Measurements from ENCODE around the gene GAPDH. TPM values are rescaled to one million over a fixed set of nuclear protein-coding genes. Genes with fewer than 3 reads are reported as not detected.
"Not testable (repeated sequence)": the region's sequence is repeated elsewhere in the genome, so short reads cannot be mapped to it uniquely, and the experiment has no call there.

GAPDH gene
- total and polyA plus RNA-seq, 8 donors: 579 to 2,765 (median 1,254) TPM

DNA sequence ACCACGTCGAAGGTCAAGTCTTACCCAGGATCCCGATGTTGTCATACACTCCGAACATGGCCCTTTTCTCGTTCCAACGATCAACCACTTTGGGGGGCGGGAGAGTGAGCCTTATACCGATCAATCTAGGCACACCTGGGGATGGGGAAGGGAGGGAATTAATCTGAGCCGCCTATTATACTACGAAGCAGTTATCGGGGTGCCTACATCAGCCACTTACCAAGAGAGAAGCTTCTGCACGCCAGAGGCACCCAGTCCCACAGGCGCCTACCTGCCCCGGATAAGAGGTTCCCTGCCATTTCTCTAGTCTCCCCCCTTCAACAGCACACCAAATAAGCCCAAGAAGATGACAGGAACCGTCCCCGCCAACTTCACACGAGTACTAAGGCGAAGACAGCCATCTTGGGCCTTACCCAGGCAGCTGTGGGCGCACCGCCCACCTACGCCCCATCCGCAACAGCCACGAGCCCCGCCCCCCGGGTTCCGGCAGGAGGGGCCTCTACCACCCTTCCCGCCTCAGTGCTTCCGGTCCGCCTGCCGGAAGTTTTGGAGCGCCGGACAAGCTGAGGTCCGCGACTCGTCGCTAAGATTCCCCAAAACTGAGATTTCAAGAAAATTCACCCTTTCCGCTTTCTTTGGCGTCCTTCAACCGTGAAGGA, 41.4 kb upstream of the GAPDH start, which contains the start of gene MRPL51:
Gene MRPL51, minus strand, starts transcription at position 425 of the 659 bp plus-strand sequence. Its CDS starts 126 bp downstream, at position 299.
- H3K27me3 ChIP-seq: no peaks in the 10 kb centered on the region
- H3K4me3 ChIP-seq: peak within 1 kb of the TSS; percentile 66 to 94 (median 79)
- intact Hi-C loops (cut with DNase I; ENCODE audit: low total_unique reads): no loop called here
- WGBS, 5 donors: 0 to 1% (median 1%) methylated on average over 27 to 39 of the region's 39 CpGs
- H3K36me3 ChIP-seq: peaks cover 4 to 44% (median 36%) of the 10 kb centered on the region in 4 donors
- TF ChIP-seq POLR2AphosphoS5 (IDR thresholded peaks at IDR 0.05) (peak; percentile 74 to 96 (median 78)), EP300 (IDR thresholded peaks at IDR 0.05) (no peak), POLR2A (IDR thresholded peaks at IDR 0.05) (peak in 2 of 4 donors; percentile 37 to 46)
- TF ChIP-seq, protein P1, sequence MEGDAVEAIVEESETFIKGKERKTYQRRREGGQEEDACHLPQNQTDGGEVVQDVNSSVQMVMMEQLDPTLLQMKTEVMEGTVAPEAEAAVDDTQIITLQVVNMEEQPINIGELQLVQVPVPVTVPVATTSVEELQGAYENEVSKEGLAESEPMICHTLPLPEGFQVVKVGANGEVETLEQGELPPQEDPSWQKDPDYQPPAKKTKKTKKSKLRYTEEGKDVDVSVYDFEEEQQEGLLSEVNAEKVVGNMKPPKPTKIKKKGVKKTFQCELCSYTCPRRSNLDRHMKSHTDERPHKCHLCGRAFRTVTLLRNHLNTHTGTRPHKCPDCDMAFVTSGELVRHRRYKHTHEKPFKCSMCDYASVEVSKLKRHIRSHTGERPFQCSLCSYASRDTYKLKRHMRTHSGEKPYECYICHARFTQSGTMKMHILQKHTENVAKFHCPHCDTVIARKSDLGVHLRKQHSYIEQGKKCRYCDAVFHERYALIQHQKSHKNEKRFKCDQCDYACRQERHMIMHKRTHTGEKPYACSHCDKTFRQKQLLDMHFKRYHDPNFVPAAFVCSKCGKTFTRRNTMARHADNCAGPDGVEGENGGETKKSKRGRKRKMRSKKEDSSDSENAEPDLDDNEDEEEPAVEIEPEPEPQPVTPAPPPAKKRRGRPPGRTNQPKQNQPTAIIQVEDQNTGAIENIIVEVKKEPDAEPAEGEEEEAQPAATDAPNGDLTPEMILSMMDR (IDR thresholded peaks at IDR 0.05): no peak
- H3K27ac ChIP-seq: peak within 1 kb of the TSS; percentile 93 to 98 (median 95)
- peak; percentile 98 for DNase-seq
- no peaks in the 10 kb centered on the region for H3K9me3 ChIP-seq
- H3K4me1 ChIP-seq: peaks cover 22 to 41% (median 29%) of the 10 kb centered on the region in 4 donors

DNA sequence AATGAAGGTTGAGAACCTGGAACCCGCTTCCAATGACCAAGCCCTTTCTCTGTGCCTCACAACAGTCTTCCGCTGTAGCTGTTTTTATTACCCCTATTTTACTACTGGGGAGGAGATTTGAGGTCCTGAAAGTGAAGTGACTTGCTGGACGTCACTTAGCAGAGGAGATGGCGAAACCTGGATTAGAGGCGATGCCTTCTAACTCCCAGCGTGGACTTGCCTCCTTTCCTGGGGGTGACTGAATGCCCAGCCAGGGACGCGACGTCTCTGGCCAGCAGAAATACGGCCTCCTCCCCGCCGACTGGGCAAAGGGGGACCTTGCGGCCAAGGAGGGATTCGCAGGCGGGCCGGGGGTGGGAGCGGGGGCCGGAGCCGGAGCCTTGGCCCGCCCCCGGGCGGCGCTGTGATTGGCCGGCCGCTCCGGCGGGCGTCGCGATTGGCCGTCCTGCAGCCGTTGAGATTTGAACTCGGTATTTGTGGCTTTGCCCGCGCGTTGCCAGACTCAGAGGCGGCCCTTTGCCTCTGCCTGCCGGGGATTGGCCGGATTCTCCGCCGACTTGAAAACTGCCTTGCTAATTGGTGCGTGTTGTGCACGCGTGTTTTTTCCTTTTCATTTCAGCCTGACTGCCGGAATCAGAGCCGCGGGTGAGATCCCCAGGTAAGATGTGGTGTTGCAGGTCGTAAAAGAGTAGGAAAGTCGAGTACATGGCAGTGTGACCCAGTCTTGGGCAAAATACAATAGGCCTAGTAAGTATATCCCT, 40.6 kb upstream of the GAPDH start, which contains the start of gene NCAPD2:
Gene NCAPD2, plus strand, starts transcription at position 606 of the 761 bp plus-strand sequence. CDS start 997 bp downstream, outside the sequence.
- intact Hi-C loops (cut with DNase I; ENCODE audit: low total_unique reads): no loop called here
- peak within 1 kb of the TSS; percentile 93 to 98 (median 95) for H3K27ac ChIP-seq
- peak within 1 kb of the TSS; percentile 66 to 94 (median 79) for H3K4me3 ChIP-seq
- no peak for TF ChIP-seq EP300 (IDR thresholded peaks at IDR 0.05)
- peak in 1 of 3 donors; percentile 56 for TF ChIP-seq POLR2AphosphoS5 (IDR thresholded peaks at IDR 0.05)
- TF ChIP-seq, protein P1 (IDR thresholded peaks at IDR 0.05): peak in 4 of 7 experiments; percentile 18 to 65 (median 44)
- H3K27me3 ChIP-seq: no peaks in the 10 kb centered on the region
- H3K4me1 ChIP-seq: peaks cover 22 to 41% (median 29%) of the 10 kb centered on the region in 4 donors
- no peaks in the 10 kb centered on the region for H3K9me3 ChIP-seq
- 0 to 1% (median 0%) methylated on average over 18 to 49 of the region's 49 CpGs for WGBS, 5 donors
- DNase-seq: peak; percentile 95 to 98
- H3K36me3 ChIP-seq: peaks cover 4 to 51% (median 43%) of the 10 kb centered on the region in 4 donors

DNA sequence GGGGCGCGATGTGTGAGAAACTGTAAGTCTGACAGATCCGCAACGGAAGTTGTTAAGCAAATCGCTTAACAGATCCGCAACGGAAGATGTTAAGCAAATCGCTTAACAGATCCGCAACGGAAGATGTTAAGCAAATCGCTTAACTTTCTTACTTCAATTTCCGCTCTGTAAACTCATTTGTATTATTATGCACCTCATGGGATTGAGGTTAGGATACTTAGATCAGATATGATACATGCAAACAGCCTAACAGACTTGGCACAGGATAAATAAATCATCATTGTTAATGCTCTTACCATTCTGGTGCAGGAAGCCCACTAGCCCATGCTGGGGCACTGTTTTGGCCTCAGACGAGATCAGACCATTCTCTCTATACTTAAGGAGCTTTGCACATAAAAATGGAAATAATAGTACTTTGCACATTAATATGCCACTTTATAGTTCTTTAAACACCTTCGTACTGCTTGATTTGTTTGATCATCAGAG, 40.0 kb upstream of the GAPDH start:
- 1 to 3% (median 1%) methylated on average over 14 of the region's 14 CpGs for WGBS, 5 donors
- Histone ChIP-seq H3K27me3 (no peaks in the 10 kb centered on the region), H3K27ac (peak overlapping the region; percentile 40 to 98 (median 95)), H3K9me3 (no peaks in the 10 kb centered on the region), H3K4me1 (peaks cover 22 to 41% (median 29%) of the 10 kb centered on the region in 4 donors), H3K36me3 (peaks cover 8 to 57% (median 49%) of the 10 kb centered on the region in 4 donors), H3K4me3 (peak overlapping the region; percentile 66 to 94 (median 79))
- no peak for DNase-seq
- TF ChIP-seq POLR2AphosphoS5 (IDR thresholded peaks at IDR 0.05): no peak
- TF ChIP-seq EP300 (IDR thresholded peaks at IDR 0.05): no peak
- TF ChIP-seq POLR2A (IDR thresholded peaks at IDR 0.05): no peak
- TF ChIP-seq, protein P1 (IDR thresholded peaks at IDR 0.05): no peak
- intact Hi-C loops (cut with DNase I; ENCODE audit: low total_unique reads): no loop called here

GRCh38 chr12:6494968-6495367, 39.3 kb upstream of the GAPDH start:
- intact Hi-C loops (cut with DNase I; ENCODE audit: low total_unique reads): no loop called here
- Histone ChIP-seq H3K27ac (peak overlapping the region in 1 of 5 donors; percentile 93), H3K36me3 (peaks cover 13 to 64% (median 56%) of the 10 kb centered on the region in 4 donors), H3K27me3 (no peaks in the 10 kb centered on the region), H3K4me1 (peaks cover 22 to 41% (median 29%) of the 10 kb centered on the region in 4 donors), H3K4me3 (peak overlapping the region in 3 of 4 donors; percentile 78 to 94 (median 80)), H3K9me3 (no peaks in the 10 kb centered on the region)
- WGBS, 5 donors: 56 to 75% (median 66%) methylated on average over 1 of the region's 1 CpG
- no peak for DNase-seq
- TF ChIP-seq, protein P1 (IDR thresholded peaks at IDR 0.05): no peak
- TF ChIP-seq POLR2AphosphoS5 (IDR thresholded peaks at IDR 0.05): no peak
- TF ChIP-seq POLR2A (IDR thresholded peaks at IDR 0.05): no peak
- no peak for TF ChIP-seq EP300 (IDR thresholded peaks at IDR 0.05)

DNA sequence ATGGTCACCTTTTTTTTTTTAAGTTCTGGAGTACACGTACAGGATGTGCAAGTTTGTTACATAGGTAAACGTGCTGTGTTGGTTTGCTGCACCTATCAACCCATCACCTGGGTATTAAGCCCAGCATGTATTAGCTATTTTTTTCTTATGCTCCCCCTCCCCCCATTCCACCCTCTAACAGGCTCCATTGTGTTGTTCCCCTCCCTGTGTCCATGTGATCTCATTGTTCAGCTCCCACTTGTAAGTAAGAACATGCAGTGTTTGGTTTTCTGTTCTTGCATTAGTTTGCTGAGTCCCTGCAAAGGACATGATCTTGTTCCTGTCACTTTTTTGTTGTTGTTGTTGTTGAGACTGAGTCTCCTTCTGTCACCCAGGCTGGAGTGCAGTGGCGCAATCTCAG, 37.0 kb upstream of the GAPDH start:
- H3K4me3 ChIP-seq; H3K27me3 ChIP-seq; DNase-seq; intact Hi-C loops (cut with DNase I; ENCODE audit: low total_unique reads); H3K27ac ChIP-seq; H3K9me3 ChIP-seq: not testable (repeated sequence)
- H3K4me1 ChIP-seq: peaks cover 18 to 35% (median 23%) of the 10 kb centered on the region in 4 donors
- H3K36me3 ChIP-seq: peaks cover 8 to 64% (median 49%) of the 10 kb centered on the region in 4 donors
- 65 to 76% (median 69%) methylated on average over 3 of the region's 3 CpGs for WGBS, 5 donors

Measured in stomach (tissue), 9 donors.